Mucosa of descending colon (tissue), 3 donors: ENCODE data around the gene GRK5. TPM values are rescaled to one million over a fixed set of nuclear protein-coding genes. Genes with fewer than 3 reads are reported as not detected.

ENCODE experiments used
- ATAC-seq: fragments of 200-7000 bp; cut with Tn5 transposase; one replicate; pipeline ENCODE4 v1.9.1; 2020; ENCODE audit warnings: mild to moderate bottlenecking, moderate library complexity
- DNase-seq, 3 donors: peaks; one replicate each; pipeline ENCODE4 v3.0.0-alpha.2; 2020
- H3K36me3 ChIP-seq: fragments of 200-600 bp; one replicate; pipeline ENCODE4 v1.8.0; 2021; ENCODE audit warnings: low read depth, mild to moderate bottlenecking
- H3K4me1 ChIP-seq: fragments of 200-600 bp; one replicate; pipeline ENCODE4 v1.8.0; 2021; ENCODE audit warnings: low read depth, mild to moderate bottlenecking
- H3K4me3 ChIP-seq: fragments of 200-600 bp; one replicate; pipeline ENCODE4 v1.8.0; 2021; ENCODE audit warnings: mild to moderate bottlenecking
- H3K9me3 ChIP-seq: fragments of 200-600 bp; one replicate; pipeline ENCODE4 v1.8.0; 2021; ENCODE audit warnings: mild to moderate bottlenecking
- CTCF ChIP-seq: fragments of 200-600 bp; IDR thresholded peaks from one replicate; pipeline ENCODE4 v1.8.0; 2022; ENCODE audit warnings: antibody characterized with exemption, mild to moderate bottlenecking
- intact Hi-C, 2 donors: fragments of 100-400 bp; cut with DNase I in 1 of 2; cut with micrococcal nuclease in 1 of 2; formaldehyde crosslinking; loops; one replicate each; pipeline versions ENCODE4 v1.11.0 to v1.11.1; 2022; cut with DNase I, micrococcal nuclease
- total RNA-seq, 3 donors: library from RNA; stranded (reverse); fragmentation: NEBNext Ultra II Directional in 2 of 3; extraction: Animal tissue kit (Norgen Biotek cat#: 25700) in 2 of 3; gene quantifications; one replicate each; pipeline versions ENCODE4 v1.2.1 to v1.2.4, GENCODE V29; 2021 to 2023
- donor health status: DM: no; HTN: no; CAD: no; lungs with moderate emphysema.
- donor health status: DM: no; HTN: no; CAD: no.
- donor health status: DM: no; HTN: yes; CAD: no.

GRK5 gene
- total RNA-seq, 3 donors from 2014 or later = 6.6 to 27.1 (median 8.3) TPM

GRCh38 chr10:119248681-119249080, 41.3 kb downstream of the GRK5 start:
- no peak for TF ChIP-seq CTCF
- no peak overlapping the region for H3K4me3 ChIP-seq
- intact Hi-C loops = no loop called here
- H3K4me1 ChIP-seq = peaks cover 5% of the 10 kb centered on the region
- no peaks in the 10 kb centered on the region for H3K36me3 ChIP-seq
- no peaks in the 10 kb centered on the region for H3K9me3 ChIP-seq
- no peak for ATAC-seq
- no peak for DNase-seq

DNA sequence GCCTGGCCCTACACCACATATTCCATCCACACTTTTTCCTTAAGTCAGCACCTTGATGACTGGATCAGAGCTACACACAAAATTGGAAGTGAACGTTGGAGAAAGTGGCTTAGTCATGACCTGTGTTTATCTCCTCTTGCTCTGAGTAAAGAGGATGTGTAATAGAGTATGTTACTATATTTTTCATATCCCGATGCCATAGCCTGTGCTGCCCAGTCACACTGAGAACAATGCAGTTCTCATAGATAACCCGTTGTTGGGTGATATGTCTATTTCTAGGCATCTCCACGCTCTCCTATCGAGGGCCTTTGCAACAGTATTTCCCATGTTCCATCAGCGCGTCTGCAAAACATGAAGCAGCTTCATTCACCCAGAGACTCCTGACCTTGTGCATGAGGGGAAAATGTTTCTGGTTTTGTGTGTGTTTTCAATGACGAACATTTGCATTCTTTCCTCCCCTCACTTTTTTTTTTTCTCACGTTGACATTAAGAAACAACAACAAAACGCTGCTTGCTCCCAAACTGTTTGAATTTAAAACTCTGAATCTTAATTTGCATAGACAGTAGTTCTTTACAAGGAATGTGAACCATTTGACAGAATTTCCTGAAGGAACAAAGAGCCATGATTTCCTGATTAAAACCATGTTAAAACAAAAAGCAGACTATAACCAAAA, 43.4 kb downstream of the GRK5 start:
- Histone ChIP-seq H3K36me3 (no peaks in the 10 kb centered on the region), H3K9me3 (no peaks in the 10 kb centered on the region), H3K4me1 (peaks cover 5% of the 10 kb centered on the region), H3K4me3 (no peak overlapping the region)
- DNase-seq (no peak), ATAC-seq (no peak)
- intact Hi-C loops = no loop called here
- TF ChIP-seq CTCF = no peak

DNA sequence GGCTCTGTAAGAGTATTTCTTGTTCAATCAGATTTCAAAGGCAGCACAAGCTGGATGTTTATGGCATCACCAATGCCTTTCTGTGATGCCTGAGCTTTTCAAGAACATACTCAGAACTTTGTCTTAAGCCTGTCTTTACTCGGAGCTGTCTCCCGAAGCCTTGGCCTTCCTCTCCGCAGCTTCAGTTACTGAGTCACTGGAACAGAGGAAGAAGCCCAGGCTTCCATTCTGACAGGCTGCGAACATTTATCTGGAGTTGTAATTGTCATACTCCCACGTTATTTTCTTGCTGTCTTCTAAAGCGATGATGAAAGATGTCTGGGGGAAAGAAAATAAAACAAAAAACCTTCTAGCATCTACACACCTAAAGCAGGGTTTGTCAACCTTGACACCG, 43.9 kb downstream of the GRK5 start:
- ATAC-seq (peak; percentile 18), DNase-seq (no peak)
- Histone ChIP-seq H3K9me3 (no peaks in the 10 kb centered on the region), H3K4me3 (no peak overlapping the region), H3K36me3 (no peaks in the 10 kb centered on the region), H3K4me1 (peaks cover 5% of the 10 kb centered on the region)
- no peak for TF ChIP-seq CTCF
- intact Hi-C loops = no loop called here

DNA sequence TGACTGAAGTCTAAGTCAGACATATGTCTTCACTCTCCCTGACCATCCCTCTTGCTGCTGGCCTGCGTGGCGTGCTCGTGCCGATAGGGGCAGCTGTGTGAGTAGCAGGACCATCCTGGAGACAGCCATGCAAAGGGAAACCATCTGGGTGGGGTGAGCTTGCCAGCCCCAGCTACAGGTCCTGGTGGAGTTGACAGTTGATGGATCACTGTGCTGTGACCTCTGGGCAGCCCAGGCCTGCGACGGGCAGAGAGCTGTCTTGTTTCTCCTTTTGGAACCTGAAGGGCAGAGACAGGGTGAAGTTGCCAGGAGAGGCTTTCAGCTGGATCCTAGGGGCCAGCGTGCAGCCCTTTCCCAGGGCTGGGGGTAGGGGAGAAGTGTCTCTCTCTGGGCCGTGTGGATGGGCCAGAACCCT, 44.7 kb downstream of the GRK5 start:
- no peak for TF ChIP-seq CTCF
- DNase-seq (no peak), ATAC-seq (no peak)
- Histone ChIP-seq H3K36me3 (no peaks in the 10 kb centered on the region), H3K4me3 (no peak overlapping the region), H3K4me1 (peaks cover 5% of the 10 kb centered on the region), H3K9me3 (no peaks in the 10 kb centered on the region)
- intact Hi-C loops = no loop called here

DNA sequence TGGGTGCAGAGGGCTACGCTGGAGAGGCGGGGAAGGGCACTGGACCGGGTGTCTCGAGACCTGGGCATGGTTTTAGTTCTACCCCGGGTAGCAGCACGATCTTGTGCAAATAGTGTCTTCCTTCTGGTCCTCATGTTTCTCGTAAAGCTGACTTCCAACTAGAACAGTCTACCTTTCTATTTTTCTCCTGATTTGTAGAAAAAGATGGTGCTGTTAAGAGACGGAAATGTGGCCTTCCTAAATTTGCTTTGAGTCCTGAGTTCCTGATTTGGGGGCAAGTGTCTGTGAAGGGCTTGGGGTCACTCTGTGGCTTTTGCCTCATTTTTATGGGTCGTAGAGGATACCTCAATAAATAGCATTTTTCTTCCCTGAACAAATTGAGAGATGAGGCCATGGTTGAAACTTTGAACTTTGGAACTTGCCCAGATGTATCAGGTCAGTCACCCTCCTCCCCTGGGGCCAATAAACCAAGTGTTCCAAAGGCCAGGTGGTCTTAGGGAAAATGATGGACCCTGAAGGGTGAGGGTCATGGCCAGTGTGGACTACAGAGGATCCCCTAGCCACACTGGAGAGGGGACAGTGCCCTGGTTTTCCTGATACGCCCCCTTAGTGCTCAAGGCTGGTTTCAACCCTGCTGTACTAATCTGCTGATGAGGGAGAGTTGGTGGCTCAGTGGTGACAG, 45.2 kb downstream of the GRK5 start:
- peaks cover 5% of the 10 kb centered on the region for H3K4me1 ChIP-seq

More for the DNA sequence above, 45.2 kb downstream of the GRK5 start:
- H3K36me3 ChIP-seq = no peaks in the 10 kb centered on the region
- no peaks in the 10 kb centered on the region for H3K9me3 ChIP-seq
- intact Hi-C loops = no loop called here
- no peak for TF ChIP-seq CTCF
- no peak for ATAC-seq
- H3K4me3 ChIP-seq = no peak overlapping the region
- DNase-seq = no peak
